K562 (cell line): Measurements from ENCODE around the gene NOSTRIN. TPM values are rescaled to one million over a fixed set of nuclear protein-coding genes. Genes with fewer than 3 reads are reported as not detected.

ENCODE experiments used
- ATF3 ChIP-seq, 2 experiments: fragments of 450-650 bp in 1 of 2; sonication (generic) in 1 of 2; formaldehyde crosslinking in 1 of 2; IDR thresholded peaks in 1 of 2; conservative IDR thresholded peaks in 1 of 2; 2 replicates each; pipeline versions ENCODE4 v1.6.1 to v1.8.1; 2016 to 2023; ENCODE audit warnings: mild to moderate bottlenecking in 2 of 2, moderate library complexity in 2 of 2, inconsistent platforms in 1 of 2, missing genetic modification reagents in 1 of 2
- CUX1 ChIP-seq: fragments of 200-800 bp; sonication (Bioruptor generic); IDR thresholded peaks from 2 replicates; pipeline ENCODE4 v1.6.1; 2016; ENCODE audit warnings: missing genetic modification characterization, missing compliant biosample characterization
- HDAC1 ChIP-seq, 2 experiments: fragments of 450-650 bp; IDR thresholded peaks; 2 replicates each; pipeline ENCODE4 v1.6.1; 2016 to 2017; ENCODE audit warnings: inconsistent platforms in 1 of 2, mild to moderate bottlenecking in 1 of 2, moderate library complexity in 1 of 2
- MAZ ChIP-seq, 2 experiments: fragments of 450-650 bp in 1 of 2; sonication (generic) in 1 of 2; formaldehyde crosslinking; IDR thresholded peaks in 1 of 2; conservative IDR thresholded peaks in 1 of 2; 2 replicates each; pipeline versions ENCODE4 v1.4.0 to v1.5.0; 2020; ENCODE audit warnings: mild to moderate bottlenecking in 1 of 2, missing genetic modification reagents in 1 of 2
- MCM2 ChIP-seq: fragments of 450-650 bp; IDR thresholded peaks from 2 replicates; pipeline ENCODE4 v1.6.1; 2017; ENCODE audit warnings: low read depth, mild to moderate bottlenecking
- NBN ChIP-seq: fragments of 450-650 bp; IDR thresholded peaks from 2 replicates; pipeline ENCODE4 v1.6.1; 2016; ENCODE audit warnings: low read depth, mild to moderate bottlenecking
- POLR2AphosphoS2 ChIP-seq: IDR thresholded peaks from 2 replicates; pipeline ENCODE4 v1.6.1; 2012; ENCODE audit warnings: low read length, improper control_type of control experiment
- POLR2G ChIP-seq: fragments of 200-400 bp; formaldehyde crosslinking; IDR thresholded peaks from 2 replicates; pipeline ENCODE4 v1.6.1; 2017; ENCODE audit warnings: low read depth, mild to moderate bottlenecking, antibody characterized with exemption, low read length, moderate library complexity
- REST ChIP-seq, 2 experiments: fragments of 450-650 bp; formaldehyde crosslinking in 1 of 2; IDR thresholded peaks; 2 replicates each; pipeline versions ENCODE4 v1.4.0 to v1.6.1; 2014 to 2020; ENCODE audit warnings: mild to moderate bottlenecking in 2 of 2, borderline replicate concordance in 1 of 2, low read depth in 1 of 2
- ZNF23 ChIP-seq: fragments of 250-450 bp; sonication (Bioruptor Pico); IDR thresholded peaks from 2 replicates; pipeline ENCODE4 v1.4.0; 2020; ENCODE audit warnings: mild to moderate bottlenecking
- ZNF644 ChIP-seq: fragments of 200-800 bp; sonication (Bioruptor generic); IDR thresholded peaks from 2 replicates; pipeline ENCODE4 v1.6.1; 2016; ENCODE audit warnings: low read depth, missing genetic modification characterization, missing compliant biosample characterization
- polyA plus RNA-seq, 8 experiments: library from polyadenylated mRNA; depleted of rRNA in 4 of 8; stranded (reverse) in 5 of 8; unstranded in 3 of 8; fragments of >200 nt; fragmentation: Nextera tagmentation in 2 of 8; fragmentation: Illumina TruSeq in 1 of 8; extraction: Ambion mirVana in 2 of 8; extraction: Trizol in 1 of 8; gene quantifications; 2 replicates each; pipeline versions ENCODE4 v1.2.1 to v1.2.3, GENCODE V29; 2011 to 2014; ENCODE audit warnings: inconsistent platforms in 1 of 8, missing spikeins in 1 of 8
- total RNA-seq, 7 experiments: library from RNA; depleted of rRNA in 6 of 7; stranded (reverse); fragments of >200 nt in 6 of 7; fragmentation: Illumina TruSeq in 2 of 7; extraction: Trizol in 2 of 7; gene quantifications; 2 replicates each; pipeline versions ENCODE4 v1.2.1 to v1.2.3, GENCODE V29; 2011 to 2021; ENCODE audit warnings: low replicate concordance in 1 of 7

NOSTRIN gene
- total and polyA plus RNA-seq, 9 of the 15 experiments (the other 6 are each of a cell fraction or from before 2014, with no cell fraction given): 26.7 to 82.9 (median 56.3) TPM

DNA sequence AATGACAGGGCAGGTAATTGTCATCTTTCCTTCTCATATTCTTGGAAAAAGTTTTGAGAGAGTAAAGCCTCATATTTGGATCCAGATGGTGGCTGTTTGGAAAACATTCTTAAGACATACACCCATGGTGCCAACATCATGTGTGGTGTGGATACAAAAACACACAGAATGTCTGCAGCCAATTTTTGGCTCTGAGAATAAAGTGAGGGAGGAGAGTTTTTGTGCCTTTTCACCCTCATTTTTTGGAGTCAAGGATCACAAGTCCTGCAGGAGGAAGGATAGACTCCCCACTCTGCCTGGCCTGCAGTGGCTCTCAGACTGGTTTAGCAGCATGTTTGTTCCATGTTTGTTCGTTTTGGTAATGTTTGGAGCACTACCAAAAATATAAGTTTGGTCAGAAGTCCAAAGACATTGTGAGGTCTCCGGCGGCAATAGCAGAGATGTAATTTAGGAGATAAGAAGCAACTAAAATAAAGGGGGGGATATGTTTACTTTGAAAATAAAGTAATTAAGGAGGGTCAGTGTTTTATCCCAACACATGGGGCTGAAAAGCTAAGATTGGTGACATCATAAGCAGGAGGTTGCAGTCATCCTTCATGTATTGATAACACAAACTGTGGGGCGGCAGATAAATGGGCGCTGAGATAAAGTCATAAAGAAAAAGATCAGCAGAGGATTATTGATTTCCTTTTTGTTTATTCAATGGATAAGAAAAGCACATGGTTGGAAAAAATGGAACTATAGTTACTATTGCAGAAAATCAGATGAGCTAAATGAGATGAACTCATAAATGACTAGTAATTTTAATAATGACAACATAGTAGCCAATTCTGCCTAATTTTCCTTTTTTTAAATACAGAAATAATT is 655 bp downstream of the NOSTRIN start (continued):
- TF ChIP-seq REST (IDR thresholded peaks at IDR 0.05; ENCODE audit: borderline replicate concordance) (no peak), REST (CRISPR knock-in tag; IDR thresholded peaks at IDR 0.05; ENCODE audit: low read depth) (no peak), POLR2G (no peak), POLR2AphosphoS2 (no peak), MCM2 (no peak), NBN (no peak), ZNF644 (tag) (peak; percentile 46), HDAC1 (IDR thresholded peaks at IDR 0.05) (0 out of 4 replicates have a peak, but pooled peaks have one; percentile 2 to 33), ATF3 (IDR thresholded peaks at IDR 0.05) (peak; percentile 94), ATF3 (CRISPR knock-in tag; conservative IDR thresholded peaks at IDR 0.05) (no peak), CUX1 (CRISPR knock-in tag) (peak; percentile 88), ZNF23 (CRISPR knock-in tag) (no peak), MAZ (CRISPR knock-in tag; conservative IDR thresholded peaks at IDR 0.05 in 1 of 2, IDR thresholded peaks at IDR 0.05 in 1 of 2) (peak in 1 of 2 experiments; percentile 50; a peak in 2 of 4 replicates)
